NCI-H524 (cell line): ENCODE data around the gene KATNB1.
A peak's percentile ranks its signal among the peaks of the same experiment; 100 is the strongest.

Experiments
- DNase-seq, 2 experiments: peaks; one replicate each; lab custom pipeline; 2025; lab: John Stamatoyannopoulos, UW

KATNB1 gene, protein sequence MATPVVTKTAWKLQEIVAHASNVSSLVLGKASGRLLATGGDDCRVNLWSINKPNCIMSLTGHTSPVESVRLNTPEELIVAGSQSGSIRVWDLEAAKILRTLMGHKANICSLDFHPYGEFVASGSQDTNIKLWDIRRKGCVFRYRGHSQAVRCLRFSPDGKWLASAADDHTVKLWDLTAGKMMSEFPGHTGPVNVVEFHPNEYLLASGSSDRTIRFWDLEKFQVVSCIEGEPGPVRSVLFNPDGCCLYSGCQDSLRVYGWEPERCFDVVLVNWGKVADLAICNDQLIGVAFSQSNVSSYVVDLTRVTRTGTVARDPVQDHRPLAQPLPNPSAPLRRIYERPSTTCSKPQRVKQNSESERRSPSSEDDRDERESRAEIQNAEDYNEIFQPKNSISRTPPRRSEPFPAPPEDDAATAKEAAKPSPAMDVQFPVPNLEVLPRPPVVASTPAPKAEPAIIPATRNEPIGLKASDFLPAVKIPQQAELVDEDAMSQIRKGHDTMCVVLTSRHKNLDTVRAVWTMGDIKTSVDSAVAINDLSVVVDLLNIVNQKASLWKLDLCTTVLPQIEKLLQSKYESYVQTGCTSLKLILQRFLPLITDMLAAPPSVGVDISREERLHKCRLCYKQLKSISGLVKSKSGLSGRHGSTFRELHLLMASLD

DNA sequence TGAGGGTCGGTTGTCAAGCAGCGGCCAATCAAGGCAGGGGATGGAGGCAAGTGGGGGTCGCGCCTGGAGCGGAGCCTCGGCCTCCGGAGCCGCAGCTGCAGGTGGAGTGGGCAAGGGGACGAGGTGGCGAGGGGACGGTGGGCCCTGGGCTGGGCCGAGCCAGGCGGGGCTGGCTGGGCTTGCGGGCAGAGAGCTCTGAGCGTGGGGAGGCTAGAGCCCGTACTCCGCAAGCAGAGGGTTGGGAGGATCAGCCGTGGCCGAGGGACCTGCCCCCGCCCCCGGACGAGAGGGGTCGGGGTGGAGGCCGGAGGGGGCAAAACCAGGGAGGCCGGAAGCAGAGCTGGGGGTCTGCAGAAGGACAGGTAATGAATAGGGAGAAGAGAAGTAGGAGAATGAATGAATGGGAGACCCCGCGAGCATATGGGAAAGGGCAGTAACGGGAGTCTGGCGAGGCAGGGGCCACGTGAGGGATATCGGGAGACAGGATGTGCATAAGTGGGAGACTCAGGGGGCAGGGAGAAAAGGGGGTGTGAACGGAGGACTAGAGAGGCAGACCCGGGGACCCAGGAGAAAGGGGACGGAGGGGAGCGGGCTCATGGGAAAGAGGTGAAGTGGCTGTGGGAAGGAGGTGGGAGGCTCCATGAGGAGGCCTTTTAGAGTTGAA is at the start of gene KATNB1:
KATNB1 (plus strand) TSS at position 16 of the 664 bp plus-strand sequence. CDS start 1,474 bp downstream, outside the sequence.
- DNase-seq = peak in 1 of 2 experiments; percentile 32

DNA sequence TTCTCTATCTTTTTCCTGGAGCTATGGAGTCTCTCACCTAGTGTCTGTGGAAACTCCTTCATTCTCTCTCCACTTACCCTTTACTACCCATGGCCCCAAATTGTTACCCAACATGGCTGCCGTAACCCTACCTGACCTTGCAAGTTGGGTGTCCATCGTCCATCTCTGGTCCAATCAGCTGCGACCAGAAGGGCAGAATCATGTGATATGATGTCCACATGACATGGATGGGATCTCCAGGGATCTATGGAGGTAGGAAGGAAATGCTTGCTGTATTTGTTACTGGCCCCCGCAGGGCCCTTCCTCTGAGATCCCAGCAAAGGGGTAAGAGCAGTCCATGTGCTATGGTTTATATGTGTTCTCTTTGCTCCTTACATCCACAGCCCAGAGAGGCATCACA is 49.0 kb upstream of the KATNB1 start:
- no peak for DNase-seq

DNA sequence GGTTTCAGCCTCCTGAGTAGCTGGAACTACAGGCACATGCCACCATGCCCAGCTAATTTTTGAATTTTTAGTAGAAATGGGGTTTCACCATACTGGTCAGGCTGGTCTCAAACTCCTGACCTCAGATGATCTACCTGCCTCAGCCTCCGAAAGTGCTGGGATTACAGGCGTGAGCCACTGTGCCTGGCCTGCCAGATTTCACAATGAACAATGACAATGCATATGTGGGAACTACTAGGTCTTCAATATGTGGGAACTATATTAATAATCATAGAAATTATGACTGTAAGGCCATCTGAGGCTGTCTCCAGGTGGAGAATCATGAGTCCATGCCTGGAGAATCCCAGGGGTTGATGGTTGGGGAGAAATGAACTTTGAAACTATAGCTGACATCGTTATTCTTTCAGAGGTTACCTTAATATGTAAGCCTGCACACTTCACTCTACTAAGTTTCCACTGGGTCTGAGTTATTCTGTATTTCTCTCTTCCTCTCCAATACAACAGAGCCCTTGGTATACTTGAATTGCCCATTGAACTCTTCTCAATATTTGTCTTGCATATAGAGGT is 48.1 kb upstream of the KATNB1 start:
- no peak for DNase-seq

DNA sequence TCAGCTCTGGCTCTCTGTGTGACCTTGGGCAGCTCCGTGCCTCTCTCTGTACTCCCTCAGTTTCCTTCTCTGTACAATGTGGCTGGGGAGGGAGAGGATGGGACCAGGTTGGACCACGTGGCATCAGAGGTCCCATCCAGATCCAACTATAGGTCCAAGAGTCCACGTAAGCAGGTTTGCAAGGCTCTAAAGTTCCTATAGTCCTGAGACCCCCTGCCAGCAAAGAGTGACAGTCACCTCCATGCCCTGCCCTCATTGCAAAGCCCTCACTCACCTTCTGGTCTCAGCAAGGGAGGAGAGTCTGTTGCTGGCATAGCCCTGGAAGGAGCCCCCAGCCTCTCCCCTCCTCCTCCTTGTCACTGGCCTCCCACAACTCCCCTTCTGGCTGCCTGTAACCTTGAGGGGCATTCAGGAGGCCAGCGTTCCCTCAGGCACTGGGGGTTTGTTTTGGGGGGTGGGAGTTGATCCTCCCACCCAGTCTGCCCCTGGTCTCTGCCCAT is 47.0 kb upstream of the KATNB1 start:
- no peak for DNase-seq

DNA sequence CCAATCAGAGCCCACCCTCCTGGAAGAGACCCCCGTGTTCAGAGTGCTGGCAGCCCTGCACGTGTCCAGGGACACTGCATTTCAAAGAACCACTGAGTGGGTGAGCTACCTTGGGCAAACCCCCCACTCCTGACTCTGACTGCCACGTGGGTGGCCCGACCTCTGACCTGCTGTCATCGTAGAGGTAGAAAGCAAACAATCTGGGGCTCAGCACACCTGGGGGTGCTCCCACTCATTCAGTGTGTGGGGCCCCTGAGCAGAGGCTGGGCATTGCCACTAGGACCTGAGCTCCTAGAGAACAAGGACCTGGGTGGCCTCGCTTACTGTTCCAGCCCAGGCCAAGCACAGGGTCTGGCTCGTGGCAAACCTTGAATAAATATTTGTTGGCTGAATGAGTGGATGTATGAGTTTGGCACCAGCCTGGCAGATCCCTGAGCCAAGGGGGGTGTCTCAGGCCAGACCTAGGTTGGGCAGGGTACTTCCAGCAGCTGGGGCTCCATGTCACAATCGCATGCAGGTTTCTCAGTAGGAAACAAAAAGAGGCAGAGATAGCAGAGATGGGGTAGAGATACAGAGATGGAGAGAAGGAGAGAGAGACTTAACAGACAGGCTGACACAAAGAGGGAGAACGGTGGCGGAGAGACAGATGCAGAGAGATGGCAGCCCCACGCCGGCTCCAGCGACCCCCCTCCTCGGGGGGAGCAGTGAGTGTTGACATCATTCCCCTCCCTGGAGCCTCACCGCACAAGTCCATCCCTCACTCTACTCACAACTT is 46.4 kb upstream of the KATNB1 start:
- no peak for DNase-seq

DNA sequence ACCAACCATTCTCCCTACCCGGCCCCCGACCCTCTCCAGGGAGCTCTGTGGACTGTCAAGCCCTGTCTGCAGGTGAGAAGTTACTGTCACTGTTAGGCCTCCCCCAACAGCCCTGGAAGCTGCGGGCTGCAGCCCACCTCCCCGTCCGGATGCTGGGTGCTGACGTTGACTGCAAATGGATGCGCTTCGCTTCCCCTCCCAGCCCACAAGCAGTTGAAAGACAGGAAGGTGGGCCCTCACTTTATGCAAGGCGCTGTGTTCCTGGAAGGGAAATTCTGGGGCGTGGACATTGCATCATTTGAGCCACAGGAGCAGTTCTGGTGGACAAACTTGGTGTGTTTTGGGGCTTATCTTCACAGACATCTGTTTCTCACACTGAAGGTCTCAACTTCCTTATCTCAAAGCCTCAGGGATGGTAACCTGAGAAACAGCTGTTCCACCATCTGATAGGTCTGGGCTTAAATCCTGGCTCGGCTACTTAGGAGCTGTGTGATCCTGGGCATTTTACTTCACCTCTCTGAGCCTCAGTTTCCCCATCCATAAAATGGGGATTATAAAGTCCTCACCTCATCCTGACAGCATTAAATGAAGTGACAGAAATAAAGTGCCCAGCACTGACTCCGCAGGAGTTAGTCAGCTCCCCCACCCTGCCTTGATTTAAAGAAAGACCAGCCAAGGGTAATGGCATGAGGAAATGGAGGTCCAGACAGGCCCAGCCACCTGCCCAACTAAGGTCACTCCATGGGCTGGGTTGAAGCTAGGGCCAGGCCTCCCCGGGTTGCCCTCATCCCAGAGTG is 45.6 kb upstream of the KATNB1 start:
- peak in 1 of 2 experiments; percentile 41 for DNase-seq

DNA sequence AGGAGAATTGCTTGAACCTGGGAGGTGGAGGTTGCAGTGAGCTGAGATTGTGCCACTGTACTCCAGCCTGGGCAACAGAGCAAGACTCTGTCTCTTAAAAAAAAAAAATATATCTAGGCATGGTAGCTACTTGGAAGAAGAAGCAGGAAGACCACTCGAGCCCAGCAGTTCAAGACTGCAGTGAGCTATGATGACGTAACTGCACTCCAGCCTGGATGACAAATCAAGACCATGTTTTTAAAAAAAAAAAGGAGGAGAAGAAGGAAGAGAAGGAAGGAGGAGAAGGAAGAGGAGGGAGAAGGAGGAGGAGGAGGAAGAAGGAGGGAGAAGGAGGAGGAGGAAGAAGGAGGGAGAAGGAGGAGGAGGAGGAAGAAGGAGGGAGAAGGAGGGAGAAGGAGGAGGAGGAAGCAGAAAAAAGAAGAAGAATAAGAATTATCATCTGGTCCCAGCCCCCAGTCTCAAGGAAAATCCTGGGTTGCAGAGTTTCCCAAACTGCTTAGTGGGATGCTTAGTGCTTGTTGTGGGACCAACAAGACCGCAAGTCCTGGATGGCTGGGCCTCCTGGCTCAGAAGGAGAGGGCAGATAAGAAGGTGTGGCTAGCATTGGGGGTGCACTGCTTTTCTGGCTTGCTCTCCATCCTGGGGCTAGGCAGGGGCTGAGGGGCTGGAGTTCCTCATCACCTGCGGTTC is 44.6 kb upstream of the KATNB1 start:
- no peak for DNase-seq

DNA sequence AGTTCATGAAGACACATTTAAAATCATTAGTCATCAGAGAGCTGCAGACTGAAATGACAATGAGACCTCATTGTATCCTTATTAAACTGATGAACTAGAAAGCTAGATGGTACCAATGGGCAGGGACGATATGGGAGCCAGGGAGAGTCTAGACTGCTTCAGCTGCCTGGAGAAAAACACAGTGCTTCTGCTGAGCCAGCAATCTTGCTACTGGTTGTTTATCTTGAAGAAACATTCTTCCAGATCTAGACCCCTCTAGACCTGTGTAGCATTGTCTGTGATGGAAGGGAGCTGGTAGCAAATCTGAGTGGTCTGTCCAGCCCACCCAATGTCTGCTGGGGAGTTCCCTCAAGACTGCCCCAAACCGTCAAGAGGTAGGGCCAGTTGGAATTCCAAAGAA is 42.9 kb upstream of the KATNB1 start:
- no peak for DNase-seq

DNA sequence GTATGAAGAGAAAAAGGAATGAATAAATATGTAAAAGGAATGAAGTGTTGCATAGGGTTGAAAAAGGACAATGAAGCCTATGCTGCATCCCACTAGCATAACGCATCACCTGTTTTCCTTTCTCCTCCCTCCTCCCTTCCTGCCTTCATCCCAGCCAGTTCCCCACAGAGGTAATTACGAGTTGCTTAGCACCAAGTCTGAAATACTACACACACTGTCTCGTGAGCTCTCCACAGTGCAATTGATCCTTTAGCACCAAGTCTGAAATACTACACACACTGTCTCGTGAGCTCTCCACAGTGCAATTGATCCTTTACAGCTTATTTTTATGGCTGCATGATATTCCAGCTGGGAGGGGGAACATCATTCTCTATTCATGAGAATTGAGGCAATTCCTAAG is 42.0 kb upstream of the KATNB1 start:
- DNase-seq = no peak

DNA sequence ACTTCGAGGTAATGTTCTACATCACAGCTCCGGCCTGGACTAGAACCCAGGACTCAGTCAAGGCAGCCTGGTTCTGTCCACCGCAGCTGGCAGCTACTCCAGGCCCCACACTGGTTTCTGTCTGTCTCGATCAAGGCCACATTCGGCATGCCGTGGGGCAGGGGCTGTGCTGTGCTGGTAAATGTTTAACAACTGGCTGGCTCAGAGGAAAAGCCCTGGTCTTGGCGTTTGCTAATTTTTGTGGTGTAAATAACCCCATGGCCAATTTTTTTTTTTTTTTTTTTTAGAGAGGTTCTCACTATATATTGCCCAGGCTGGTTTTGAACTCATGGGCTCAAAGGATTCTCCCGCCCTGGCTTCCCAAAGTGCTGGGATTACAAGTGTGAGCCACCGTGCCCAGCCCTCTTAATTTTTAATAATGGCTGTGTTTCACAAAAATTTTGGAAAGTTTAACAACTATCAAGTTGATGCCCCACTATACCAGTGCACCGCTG is 41.3 kb upstream of the KATNB1 start:
- no peak for DNase-seq

DNA sequence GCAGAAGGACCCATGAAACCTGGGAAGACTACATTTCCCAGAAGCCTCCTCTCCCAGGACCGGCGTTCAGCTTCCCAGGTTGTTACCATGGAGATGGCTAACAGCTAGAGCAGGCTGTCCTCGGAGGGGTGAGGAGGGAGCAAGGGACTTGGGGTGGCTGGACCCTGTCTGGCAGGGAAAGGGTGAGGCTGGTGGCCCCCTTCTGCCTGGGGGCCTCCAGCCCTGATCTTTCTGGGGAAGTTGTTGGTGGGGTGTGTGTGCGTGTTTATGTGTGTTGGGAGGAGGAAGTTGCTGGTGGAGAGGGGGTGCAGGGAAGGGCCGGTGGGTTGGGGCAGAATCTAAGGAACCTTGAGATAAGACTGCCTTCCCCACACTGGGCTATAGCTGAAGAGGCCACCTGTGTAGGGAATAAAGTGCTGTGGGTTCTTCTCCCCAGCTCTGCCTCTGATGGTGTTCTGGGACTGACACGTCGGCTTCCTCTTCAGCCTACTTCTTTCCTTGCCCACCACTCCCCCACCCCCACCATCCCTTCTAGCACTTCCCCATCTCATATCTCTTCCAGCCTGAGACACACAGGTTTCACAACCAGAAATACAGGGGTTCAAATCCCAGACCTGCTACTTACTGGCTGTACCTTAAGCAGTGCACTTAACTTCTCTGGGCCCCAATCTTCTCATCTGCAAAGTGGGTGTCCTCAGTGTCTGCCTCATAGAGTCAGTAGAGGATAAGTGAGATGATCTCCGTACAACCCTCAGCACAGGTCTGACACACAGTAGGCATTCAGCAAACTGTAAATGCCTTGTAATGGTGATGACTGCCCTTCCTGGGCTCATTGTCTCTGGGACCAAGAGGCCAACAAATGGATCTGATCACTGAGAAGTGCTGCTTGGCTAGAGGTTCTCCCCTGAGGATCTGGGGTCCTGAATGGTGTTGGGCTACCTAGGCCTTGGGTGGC is 40.6 kb upstream of the KATNB1 start, which contains the start of gene DRC7:
DRC7 (plus strand) TSS at position 82 of the 955 bp plus-strand sequence. CDS start 3,144 bp downstream, outside the sequence.
- peak; percentile 78 to 86 for DNase-seq

DNA sequence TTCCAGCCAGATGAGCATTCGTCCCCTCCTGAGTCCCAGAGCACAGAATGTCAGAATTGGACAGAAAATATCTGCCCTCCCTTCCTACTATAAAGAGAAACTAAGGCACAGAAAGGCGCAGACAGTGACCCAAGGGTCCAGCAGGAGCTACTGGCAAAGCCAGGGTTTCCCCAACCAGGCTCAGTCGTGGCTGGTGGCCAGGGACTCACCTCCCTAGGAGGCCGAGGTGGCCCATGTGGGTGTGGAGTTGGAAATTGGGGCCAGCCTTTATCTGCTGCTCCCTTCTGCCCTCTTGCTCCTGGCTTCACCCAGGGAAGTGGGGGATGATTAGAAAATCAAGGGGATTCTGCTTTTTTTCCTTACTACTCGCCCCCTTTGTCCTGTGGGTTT is 39.9 kb upstream of the KATNB1 start:
- no peak for DNase-seq

DNA sequence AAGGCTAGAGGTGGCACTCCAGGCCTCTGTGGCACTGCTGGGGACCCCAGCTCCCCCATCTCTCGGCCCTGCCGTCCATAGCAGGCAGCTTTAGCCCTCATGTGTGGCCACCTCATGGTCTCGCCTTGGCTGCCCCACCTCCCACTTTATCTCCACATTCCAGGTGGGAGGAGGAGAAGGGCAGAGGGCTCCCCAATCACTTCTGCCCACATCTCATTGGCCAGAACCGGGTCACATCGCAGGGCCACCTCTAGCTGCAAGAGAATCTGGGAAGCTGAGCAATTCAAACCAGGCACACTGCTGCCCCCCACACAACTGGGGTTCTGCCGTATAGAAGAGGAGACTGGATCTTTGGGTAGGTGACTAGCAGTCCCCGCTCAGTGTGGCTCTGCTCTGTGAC is 39.3 kb upstream of the KATNB1 start:
- DNase-seq = no peak

DNA sequence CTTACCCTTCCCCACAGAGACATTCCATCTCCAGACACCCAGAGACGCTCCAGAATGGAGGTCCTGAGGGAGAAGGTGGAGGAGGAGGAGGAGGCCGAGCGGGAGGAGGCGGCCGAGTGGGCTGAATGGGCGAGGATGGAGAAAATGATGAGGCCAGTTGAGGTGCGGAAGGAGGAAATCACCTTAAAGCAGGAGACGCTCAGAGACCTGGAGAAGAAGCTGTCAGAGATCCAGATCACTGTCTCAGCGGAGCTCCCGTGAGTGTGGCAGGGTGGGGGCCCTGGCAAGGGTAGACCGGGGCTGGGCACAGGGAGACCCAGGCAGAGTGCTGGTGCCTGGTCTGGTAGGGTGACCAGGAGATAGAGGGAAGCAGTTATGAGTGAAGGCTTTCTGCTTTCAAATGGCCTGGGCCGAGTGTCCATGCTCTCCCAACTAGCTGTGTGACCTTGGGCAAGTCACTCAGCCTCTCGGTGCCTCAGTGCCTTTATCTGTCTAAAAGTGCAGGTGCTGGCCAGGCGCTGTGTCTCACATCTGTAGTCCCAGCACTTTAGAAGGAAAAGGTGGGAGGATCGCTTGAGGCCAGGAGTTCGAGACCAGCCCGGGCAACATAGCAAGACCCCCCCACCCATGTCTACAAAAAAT is 37.6 kb upstream of the KATNB1 start:
- no peak for DNase-seq

DNA sequence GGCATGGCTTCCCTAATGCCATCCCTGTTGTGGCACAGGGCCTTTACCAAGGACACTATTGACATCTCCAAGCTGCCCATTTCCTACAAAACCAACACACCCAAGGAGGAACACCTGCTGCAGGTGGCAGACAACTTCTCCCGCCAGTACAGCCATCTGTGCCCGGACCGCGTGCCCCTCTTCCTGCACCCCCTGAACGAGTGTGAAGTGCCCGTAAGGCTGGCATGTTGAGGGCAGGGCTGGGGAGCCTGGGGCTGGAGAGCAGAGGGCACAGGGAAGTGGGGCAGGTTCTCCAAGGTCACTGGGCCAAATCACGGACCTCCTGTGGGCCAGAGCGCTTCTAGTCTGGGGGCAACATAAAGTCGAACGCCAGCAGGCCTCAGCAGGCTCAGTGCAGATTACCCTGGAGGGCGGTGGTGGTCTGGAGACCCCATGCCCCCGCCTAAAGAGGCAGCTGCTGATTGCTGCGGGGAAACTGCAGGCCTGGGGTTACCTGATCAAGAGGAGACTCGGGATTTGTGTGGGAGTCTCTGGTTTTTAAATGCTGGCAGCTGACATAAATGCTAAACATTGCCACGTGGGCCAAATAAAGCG is 36.7 kb upstream of the KATNB1 start:
- DNase-seq = no peak

DNA sequence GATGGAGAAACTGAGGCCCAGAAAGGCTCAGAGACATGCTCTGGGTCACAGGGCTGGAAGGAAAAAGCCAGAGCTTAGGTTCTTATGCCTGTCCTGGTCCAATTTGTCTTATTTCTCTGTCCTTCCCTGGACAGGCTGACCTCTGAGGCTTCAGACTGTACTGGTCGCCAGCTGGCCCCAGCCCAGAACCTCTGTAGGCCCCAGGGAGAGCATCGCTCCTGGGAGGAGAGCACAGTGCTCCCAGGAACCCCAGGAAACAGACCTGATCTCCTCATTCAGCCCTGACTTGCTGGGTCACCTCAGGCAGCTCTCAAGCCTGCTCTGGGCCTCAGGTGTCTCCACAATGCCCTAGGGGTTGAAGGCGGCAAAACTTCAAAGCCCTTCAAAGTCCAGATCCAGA is 36.1 kb upstream of the KATNB1 start:
- DNase-seq = no peak

DNA sequence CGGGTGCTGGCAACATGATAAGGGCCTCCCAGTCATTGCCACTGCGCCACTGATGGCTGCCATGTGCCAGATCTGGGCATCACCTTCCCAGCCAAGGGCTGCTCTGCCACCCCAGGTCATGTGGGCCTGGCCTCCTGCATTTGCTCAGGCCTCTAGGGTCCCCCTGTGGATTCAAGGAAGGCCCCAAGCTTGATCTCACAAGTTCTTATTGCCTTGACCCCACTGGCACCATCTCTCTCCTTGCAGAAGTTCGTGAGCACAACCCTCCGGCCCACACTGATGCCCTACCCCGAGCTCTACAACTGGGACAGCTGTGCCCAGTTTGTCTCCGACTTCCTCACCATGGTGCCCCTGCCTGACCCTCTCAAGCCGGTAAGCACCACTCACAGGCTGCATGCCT is 35.7 kb upstream of the KATNB1 start:
- no peak for DNase-seq
